HepG2 (cell line): ENCODE measurements around the gene CD7. TPM values are rescaled to one million over a fixed set of nuclear protein-coding genes. Genes with fewer than 3 reads are reported as not detected.

Experiments used
- POLR2G ChIP-seq: fragments of 200-400 bp; formaldehyde crosslinking; IDR thresholded peaks from 2 replicates; pipeline ENCODE4 v1.6.1; 2018; ENCODE audit warnings: mild to moderate bottlenecking, low read depth, low read length, moderate library complexity
- PTBP1 ChIP-seq: fragments of 200-400 bp; formaldehyde crosslinking; IDR thresholded peaks from 2 replicates; pipeline ENCODE4 v1.6.1; 2018; ENCODE audit warnings: low read length, low read depth; ENCODE audit not compliant: poor library complexity, severe bottlenecking
- TBX2 ChIP-seq: sonication (generic); formaldehyde crosslinking; IDR thresholded peaks from 2 replicates; pipeline ENCODE4 v1.5.0; 2020; ENCODE audit warnings: missing genetic modification reagents, mild to moderate bottlenecking, borderline replicate concordance
- TEAD3 ChIP-seq: optimal IDR thresholded peaks from 2 replicates; pipeline ENCODE3; 2016; ENCODE audit warnings: borderline replicate concordance
- ZMYM4 ChIP-seq: sonication (generic); formaldehyde crosslinking; IDR thresholded peaks from 2 replicates; pipeline ENCODE4 v1.8.1; 2023; ENCODE audit warnings: mild to moderate bottlenecking, missing genetic modification reagents
- ZNF775 ChIP-seq: sonication (generic); formaldehyde crosslinking; IDR thresholded peaks from 2 replicates; pipeline ENCODE4 v1.4.0; 2020; ENCODE audit warnings: missing genetic modification reagents, mild to moderate bottlenecking, moderate library complexity, borderline replicate concordance
- ZNF781 ChIP-seq: sonication (generic); formaldehyde crosslinking; IDR thresholded peaks from 2 replicates; pipeline ENCODE4 v1.5.1; 2020; ENCODE audit warnings: borderline replicate concordance, mild to moderate bottlenecking, missing genetic modification reagents; ENCODE audit errors: not compliant biosample characterization
- polyA plus RNA-seq, 8 experiments: library from polyadenylated mRNA; depleted of rRNA in 3 of 8; stranded (reverse) in 7 of 8; unstranded in 1 of 8; fragments of >200 nt; fragmentation: Illumina TruSeq in 4 of 8; extraction: Trizol in 4 of 8; gene quantifications; 2 replicates each; pipeline versions ENCODE4 v1.2.1 to v1.2.3, GENCODE V29; 2011 to 2016; ENCODE audit warnings: low read depth in 4 of 8, missing spikeins in 1 of 8, mixed read lengths in 1 of 8; ENCODE audit not compliant: insufficient read depth in 1 of 8
- total RNA-seq, 5 experiments: library from RNA; depleted of rRNA; stranded (reverse); fragments of >200 nt; fragmentation: Illumina TruSeq; extraction: Trizol; gene quantifications; 2 replicates each; pipeline ENCODE4 v1.2.3, GENCODE V29; 2016; ENCODE audit warnings: low read depth in 1 of 5
- TF ChIP-seq, protein P1 (sequence below): sonication (generic); formaldehyde crosslinking; IDR thresholded peaks from 2 replicates; pipeline ENCODE4 v1.5.1; 2020; ENCODE audit warnings: missing genetic modification reagents, mild to moderate bottlenecking, borderline replicate concordance
- TF ChIP-seq, protein P2 (sequence below): sonication (generic); formaldehyde crosslinking; IDR thresholded peaks from 2 replicates; pipeline ENCODE4 v1.4.0; 2020; ENCODE audit warnings: missing genetic modification reagents, borderline replicate concordance
- TF ChIP-seq, protein P3 (sequence below): sonication (generic); formaldehyde crosslinking; IDR thresholded peaks from 2 replicates; pipeline ENCODE4 v1.4.0; 2020; ENCODE audit warnings: mild to moderate bottlenecking, missing genetic modification reagents

Gene CD7
- total and polyA plus RNA-seq, 2 of the 13 experiments (the other 11 are each of a cell fraction or from before 2014, with no cell fraction given): 67.6 to 76.4 TPM

DNA sequence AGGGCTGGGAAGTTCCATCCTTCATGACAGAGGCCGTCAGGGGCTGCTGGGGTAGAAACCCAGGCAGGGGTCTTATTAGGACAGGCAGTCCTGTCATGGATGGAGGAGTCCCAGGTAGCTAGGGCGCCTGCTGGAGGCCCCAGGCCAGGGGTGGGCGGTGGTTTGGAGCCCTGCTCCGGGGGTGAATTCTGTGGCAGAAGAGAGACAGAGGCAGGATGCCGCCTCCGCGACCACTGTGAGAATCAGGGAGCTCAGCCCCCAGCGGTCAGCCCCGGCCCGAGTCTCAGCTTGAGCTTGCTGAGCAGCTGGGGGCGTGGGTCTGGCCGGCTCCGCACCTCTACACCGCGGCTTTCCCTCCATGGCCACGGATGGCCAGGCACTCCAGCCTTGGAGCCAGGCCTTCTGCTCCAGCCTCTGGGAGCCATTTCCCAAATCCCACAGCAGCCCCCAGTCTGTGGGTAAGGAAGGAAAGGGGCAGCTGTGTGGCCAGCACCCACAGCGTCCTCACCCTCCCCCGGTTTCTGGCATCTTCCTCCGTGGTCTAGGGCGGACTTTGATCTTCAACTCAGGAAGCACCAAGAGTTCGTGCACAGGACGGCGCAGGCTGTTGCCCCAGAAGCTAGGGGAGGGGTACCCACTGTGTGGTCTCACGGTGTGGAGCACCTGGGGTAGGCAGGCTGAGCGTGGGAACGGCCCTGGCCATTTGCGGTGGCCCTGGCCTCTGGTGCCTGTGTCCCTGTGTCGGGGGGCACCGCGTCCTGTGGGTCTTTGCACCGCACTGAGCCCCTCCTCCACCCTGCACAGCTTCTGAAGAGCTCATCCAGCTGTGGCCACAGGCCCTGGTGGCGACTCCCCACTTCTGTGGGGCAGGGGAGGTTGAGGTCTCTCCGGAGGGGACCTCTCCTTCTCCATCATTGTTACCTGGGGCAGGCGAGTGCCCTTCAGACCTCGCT is 14.1 kb downstream of the CD7 start (continued):
- TF ChIP-seq, protein P1, sequence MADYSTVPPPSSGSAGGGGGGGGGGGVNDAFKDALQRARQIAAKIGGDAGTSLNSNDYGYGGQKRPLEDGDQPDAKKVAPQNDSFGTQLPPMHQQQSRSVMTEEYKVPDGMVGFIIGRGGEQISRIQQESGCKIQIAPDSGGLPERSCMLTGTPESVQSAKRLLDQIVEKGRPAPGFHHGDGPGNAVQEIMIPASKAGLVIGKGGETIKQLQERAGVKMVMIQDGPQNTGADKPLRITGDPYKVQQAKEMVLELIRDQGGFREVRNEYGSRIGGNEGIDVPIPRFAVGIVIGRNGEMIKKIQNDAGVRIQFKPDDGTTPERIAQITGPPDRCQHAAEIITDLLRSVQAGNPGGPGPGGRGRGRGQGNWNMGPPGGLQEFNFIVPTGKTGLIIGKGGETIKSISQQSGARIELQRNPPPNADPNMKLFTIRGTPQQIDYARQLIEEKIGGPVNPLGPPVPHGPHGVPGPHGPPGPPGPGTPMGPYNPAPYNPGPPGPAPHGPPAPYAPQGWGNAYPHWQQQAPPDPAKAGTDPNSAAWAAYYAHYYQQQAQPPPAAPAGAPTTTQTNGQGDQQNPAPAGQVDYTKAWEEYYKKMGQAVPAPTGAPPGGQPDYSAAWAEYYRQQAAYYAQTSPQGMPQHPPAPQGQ (CRISPR knock-in tag): no peak
- peak; percentile 53 for TF ChIP-seq POLR2G
- TF ChIP-seq ZNF775 (CRISPR knock-in tag): no peak
- no peak for TF ChIP-seq ZMYM4
- TF ChIP-seq, protein P2, sequence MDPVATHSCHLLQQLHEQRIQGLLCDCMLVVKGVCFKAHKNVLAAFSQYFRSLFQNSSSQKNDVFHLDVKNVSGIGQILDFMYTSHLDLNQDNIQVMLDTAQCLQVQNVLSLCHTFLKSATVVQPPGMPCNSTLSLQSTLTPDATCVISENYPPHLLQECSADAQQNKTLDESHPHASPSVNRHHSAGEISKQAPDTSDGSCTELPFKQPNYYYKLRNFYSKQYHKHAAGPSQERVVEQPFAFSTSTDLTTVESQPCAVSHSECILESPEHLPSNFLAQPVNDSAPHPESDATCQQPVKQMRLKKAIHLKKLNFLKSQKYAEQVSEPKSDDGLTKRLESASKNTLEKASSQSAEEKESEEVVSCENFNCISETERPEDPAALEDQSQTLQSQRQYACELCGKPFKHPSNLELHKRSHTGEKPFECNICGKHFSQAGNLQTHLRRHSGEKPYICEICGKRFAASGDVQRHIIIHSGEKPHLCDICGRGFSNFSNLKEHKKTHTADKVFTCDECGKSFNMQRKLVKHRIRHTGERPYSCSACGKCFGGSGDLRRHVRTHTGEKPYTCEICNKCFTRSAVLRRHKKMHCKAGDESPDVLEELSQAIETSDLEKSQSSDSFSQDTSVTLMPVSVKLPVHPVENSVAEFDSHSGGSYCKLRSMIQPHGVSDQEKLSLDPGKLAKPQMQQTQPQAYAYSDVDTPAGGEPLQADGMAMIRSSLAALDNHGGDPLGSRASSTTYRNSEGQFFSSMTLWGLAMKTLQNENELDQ: no peak
- peak; percentile 7 for TF ChIP-seq TEAD3 (CRISPR knock-in tag)
- peak; percentile 71 for TF ChIP-seq ZNF781
- peak; percentile 18; the same call in 1 of the 2 replicates for TF ChIP-seq TBX2 (CRISPR knock-in tag)
- TF ChIP-seq, protein P3, sequence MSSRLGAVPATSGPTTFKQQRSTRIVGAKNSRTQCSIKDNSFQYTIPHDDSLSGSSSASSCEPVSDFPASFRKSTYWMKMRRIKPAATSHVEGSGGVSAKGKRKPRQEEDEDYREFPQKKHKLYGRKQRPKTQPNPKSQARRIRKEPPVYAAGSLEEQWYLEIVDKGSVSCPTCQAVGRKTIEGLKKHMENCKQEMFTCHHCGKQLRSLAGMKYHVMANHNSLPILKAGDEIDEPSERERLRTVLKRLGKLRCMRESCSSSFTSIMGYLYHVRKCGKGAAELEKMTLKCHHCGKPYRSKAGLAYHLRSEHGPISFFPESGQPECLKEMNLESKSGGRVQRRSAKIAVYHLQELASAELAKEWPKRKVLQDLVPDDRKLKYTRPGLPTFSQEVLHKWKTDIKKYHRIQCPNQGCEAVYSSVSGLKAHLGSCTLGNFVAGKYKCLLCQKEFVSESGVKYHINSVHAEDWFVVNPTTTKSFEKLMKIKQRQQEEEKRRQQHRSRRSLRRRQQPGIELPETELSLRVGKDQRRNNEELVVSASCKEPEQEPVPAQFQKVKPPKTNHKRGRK (CRISPR knock-in tag): no peak
- TF ChIP-seq PTBP1: peak; percentile 68
